T-helper 22 cell (primary cell): ENCODE results near the gene IGSF6.

ENCODE experiments used
- DNase-seq: peaks from one replicate; pipeline ENCODE4 v3.0.0-alpha.2; 2020; ENCODE audit warnings: low read depth

Gene IGSF6

GRCh38 chr16:21599122-21600030, 53.0 kb downstream of the IGSF6 start, which contains the start of gene METTL9:
Gene METTL9, plus strand, starts transcription at chr16:21599577. Its CDS starts 157 bp downstream, at chr16:21599734.
- DNase-seq: peak; percentile 88

- DNase-seq: no peak
Observed at GRCh38 chr16:21598701-21599121, 53.7 kb downstream of the IGSF6 start.

- DNase-seq: no peak
Observed at GRCh38 chr16:21598206-21598605, 54.2 kb downstream of the IGSF6 start.

DNA sequence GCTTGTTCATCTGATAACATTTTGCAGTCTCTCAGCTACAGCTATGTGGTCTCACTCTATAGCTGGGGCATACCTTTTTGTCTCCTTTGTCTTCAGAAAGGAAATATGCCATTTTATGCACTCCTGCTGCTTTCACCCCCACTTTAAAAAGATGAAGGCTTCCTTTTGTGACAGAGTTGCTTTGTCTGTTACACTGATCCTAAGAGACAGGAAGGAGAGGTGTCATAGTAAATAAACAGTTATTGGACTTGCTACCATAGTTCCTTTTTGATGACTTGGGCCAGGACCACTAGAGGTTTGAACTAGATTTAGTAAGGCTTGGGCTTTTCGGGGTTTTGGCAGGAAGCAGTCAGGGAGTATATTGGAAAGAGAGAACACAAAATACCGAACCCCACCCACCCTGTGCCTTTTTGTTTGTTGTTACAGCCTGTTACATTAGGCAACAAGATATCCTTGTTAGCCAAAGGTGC, 54.8 kb downstream of the IGSF6 start:
- no peak for DNase-seq

DNA sequence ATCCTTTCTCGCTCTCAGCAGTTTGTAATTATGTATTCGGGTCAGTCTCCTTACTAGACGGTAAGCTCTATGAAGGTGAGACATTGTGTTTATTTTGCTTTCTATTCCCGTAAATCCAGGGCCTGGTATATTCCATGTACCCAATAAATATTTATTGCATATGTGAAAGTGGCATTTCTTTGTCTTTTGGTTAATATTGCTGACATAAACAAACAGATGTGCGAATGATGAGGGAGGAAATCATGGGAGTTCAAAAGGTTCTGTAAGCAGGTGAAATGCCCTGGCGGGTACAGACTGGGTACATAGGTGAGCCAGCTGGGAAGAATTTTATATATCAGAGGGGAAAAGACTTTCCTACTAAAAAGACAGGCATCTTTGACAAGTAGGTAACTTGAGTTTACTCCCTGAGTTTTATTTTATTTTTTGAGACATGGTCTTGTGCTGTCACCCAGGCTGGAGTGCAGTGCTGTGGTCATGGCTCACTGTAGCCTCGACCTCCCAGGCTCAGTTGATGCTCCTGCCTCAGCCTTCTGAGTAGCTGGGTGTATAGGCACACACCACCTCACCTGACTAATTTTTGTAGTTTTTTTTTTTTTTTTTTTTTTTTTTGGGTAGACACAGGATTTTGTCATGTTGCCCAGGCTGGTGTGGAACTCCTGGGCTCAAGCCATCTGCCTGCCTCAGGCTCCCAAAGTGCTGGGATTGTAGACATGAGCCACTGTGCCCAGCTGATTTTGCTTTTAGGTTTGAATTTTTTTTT, 58.7 kb downstream of the IGSF6 start:
- no peak for DNase-seq

DNA sequence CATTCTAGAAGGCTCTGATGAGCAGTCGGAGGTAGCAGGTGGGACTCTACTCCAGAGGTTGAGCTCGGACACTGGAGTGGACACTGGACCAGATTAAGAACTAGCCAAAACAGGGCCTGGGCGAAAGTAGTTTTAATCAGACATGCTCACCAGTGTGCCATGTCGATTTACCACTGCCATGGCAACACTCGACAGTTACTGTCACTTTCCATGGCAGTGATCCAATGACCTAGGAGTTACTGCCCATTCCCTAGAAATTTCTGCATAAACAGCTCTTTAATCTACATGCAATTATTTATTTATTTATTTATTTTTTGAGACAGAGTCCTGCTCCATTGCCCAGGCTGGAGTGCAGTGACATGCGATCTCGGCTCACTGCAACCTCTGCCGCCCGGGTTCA, 60.2 kb downstream of the IGSF6 start:
- no peak for DNase-seq

GRCh38 chr16:21590796-21591195, 61.6 kb downstream of the IGSF6 start:
- no peak for DNase-seq

GRCh38 chr16:21590287-21590686, 62.1 kb downstream of the IGSF6 start:
- no peak for DNase-seq

DNA sequence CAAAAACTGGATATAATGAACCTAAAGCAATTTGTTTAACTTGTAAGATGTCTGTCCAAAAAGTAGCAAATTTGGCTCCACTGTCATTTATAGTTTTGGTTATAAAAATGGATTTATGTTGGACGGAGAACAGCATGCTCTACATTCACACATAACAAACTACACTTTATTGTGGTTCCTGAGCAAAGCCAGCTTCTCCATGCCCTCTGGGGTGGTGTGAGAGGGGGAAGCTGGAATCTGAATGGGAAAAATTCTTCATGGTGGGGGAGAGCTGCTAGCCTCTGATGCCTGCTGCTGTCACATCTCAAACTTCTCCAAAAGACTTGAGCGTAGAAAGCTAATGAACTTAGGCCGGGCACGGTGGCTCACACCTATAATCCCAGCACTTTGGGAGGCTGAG, 62.9 kb downstream of the IGSF6 start:
- no peak for DNase-seq
